SK-N-SH (cell line): Measurements from ENCODE around the gene EHBP1L1.

Experiments
- CHD2 ChIP-seq: fragments of 150-350 bp; IDR thresholded peaks from 2 replicates; pipeline ENCODE4 v1.6.1; 2018; ENCODE audit warnings: low read length; ENCODE audit not compliant: partially characterized antibody
- CTCF ChIP-seq: fragments of 200-600 bp; sonication (generic); IDR thresholded peaks from 2 replicates; pipeline ENCODE4 v1.6.1; 2017; ENCODE audit warnings: antibody characterized with exemption, mild to moderate bottlenecking, moderate library complexity
- ELF1 ChIP-seq: IDR thresholded peaks from 2 replicates; pipeline ENCODE4 v1.4.0; 2012
- FOXM1 ChIP-seq: IDR thresholded peaks from 2 replicates; pipeline ENCODE4 v1.4.0; 2012; ENCODE audit warnings: low read depth, mild to moderate bottlenecking
- GATA2 ChIP-seq: sonication (generic); formaldehyde crosslinking; IDR thresholded peaks from 2 replicates; pipeline ENCODE4 v1.5.0; 2020; ENCODE audit warnings: mild to moderate bottlenecking, missing genetic modification reagents
- POLR2AphosphoS5 ChIP-seq: IDR thresholded peaks from 2 replicates; pipeline ENCODE4 v1.6.1; 2012; ENCODE audit warnings: low read depth, low read length
- RAD21 ChIP-seq: IDR thresholded peaks from 2 replicates; pipeline ENCODE4 v1.6.1; 2012; ENCODE audit warnings: mild to moderate bottlenecking, low read length
- RCOR1 ChIP-seq: fragments of 150-350 bp; IDR thresholded peaks from 2 replicates; pipeline ENCODE4 v1.6.1; 2017; ENCODE audit warnings: antibody characterized with exemption, low read length

DNA sequence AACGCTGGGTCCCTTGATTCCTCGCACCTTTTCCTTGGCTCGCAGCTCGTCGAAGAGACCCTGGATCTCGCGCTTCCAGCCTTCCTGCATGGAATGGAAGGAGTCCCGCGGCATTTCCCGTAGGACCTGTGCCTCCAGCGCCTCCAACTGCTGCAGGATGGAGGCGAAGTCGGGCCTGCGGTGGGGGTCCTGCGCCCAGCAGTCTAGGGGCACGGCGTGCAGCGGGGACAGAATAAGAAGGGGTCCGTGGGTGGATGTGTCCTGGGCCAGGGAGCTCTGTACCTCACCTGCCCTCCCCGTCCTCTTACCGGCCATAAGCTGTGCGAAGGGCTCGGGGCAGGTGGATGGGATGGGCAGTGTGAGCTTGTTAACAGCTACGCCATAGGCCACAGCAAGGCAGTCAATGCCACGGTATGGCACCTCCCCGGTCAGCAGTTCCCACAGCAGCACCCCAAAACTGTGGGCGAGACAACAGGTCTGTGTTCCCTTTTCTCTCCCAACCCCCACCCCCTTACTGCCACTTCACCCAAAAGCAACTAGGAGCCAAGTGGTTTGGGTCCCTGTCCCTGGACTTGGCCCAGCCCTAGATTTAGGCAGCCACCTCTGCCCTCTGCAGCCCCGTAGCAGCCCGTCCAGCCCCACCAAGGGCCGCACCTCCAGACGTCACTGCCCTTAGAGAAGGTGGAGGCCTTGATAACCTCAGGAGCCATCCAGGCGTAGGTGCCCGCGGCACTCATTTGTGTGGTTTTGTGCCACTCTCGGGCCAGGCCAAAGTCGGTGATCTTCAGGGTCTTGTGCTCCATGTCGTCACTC lies 32.0 kb downstream of the EHBP1L1 start:
- no peak for TF ChIP-seq CTCF
- TF ChIP-seq ELF1: no peak
- TF ChIP-seq RAD21: no peak
- TF ChIP-seq RCOR1: no peak
- no peak for TF ChIP-seq POLR2AphosphoS5
- no peak for TF ChIP-seq CHD2
- no peak for TF ChIP-seq GATA2 (CRISPR knock-in tag)
- no peak for TF ChIP-seq FOXM1
